ENCODE measurements around the gene TMC7. TPM values are rescaled to one million over a fixed set of nuclear protein-coding genes. Genes with fewer than 3 reads are reported as not detected.
"Not testable (repeated sequence)": the region's sequence is repeated elsewhere in the genome, so short reads cannot be mapped to it uniquely, and the experiment has no call there.

TMC7 gene
- total and polyA plus RNA-seq, 2 donors (not counting 1 experiment from before 2014, with no cell fraction given) = 0.18 to 1.5 TPM

GRCh38 chr16:18993531-18993930, 9.8 kb downstream of the TMC7 start:
- not testable (repeated sequence) for H2AFZ ChIP-seq (ENCODE audit: low read length); H3K9me3 ChIP-seq (ENCODE audit: control insufficient read depth, insufficient read depth, low read depth, low read length); H3K79me2 ChIP-seq (ENCODE audit: control insufficient read depth, insufficient read depth, low read length); H3K4me3 ChIP-seq (replicated peaks in 1 of 4; ENCODE audit: control extremely low read depth in 1 of 4, insufficient read depth in 1 of 4, low read depth in 3 of 4, low read length in 4 of 4); H3K27ac ChIP-seq (ENCODE audit: insufficient read depth, low read length); H3K36me3 ChIP-seq (ENCODE audit: control insufficient read depth, insufficient read depth, low read length); H3K4me2 ChIP-seq (ENCODE audit: extremely low read depth, insufficient read depth, low read length); H3K9ac ChIP-seq (ENCODE audit: insufficient read depth, low read length); DNase-seq (ENCODE audit: low read depth in 2 of 2); H3K4me1 ChIP-seq (ENCODE audit: control insufficient read depth, extremely low read depth, insufficient read depth, low read length); H3K27me3 ChIP-seq (ENCODE audit: control insufficient read depth, insufficient read depth, low read length); H4K20me1 ChIP-seq (ENCODE audit: control insufficient read depth, extremely low read depth, insufficient read depth, low read length)

GRCh38 chr16:18994181-18994580, 10.4 kb downstream of the TMC7 start:
- not testable (repeated sequence) for DNase-seq (ENCODE audit: low read depth in 2 of 2); H3K79me2 ChIP-seq (ENCODE audit: control insufficient read depth, insufficient read depth, low read length); H3K27ac ChIP-seq (ENCODE audit: insufficient read depth, low read length); H3K27me3 ChIP-seq (ENCODE audit: control insufficient read depth, insufficient read depth, low read length); H3K9ac ChIP-seq (ENCODE audit: insufficient read depth, low read length); H4K20me1 ChIP-seq (ENCODE audit: control insufficient read depth, extremely low read depth, insufficient read depth, low read length); H2AFZ ChIP-seq (ENCODE audit: low read length); H3K9me3 ChIP-seq (ENCODE audit: control insufficient read depth, insufficient read depth, low read depth, low read length); H3K4me1 ChIP-seq (ENCODE audit: control insufficient read depth, extremely low read depth, insufficient read depth, low read length); H3K36me3 ChIP-seq (ENCODE audit: control insufficient read depth, insufficient read depth, low read length); H3K4me2 ChIP-seq (ENCODE audit: extremely low read depth, insufficient read depth, low read length); H3K4me3 ChIP-seq (replicated peaks in 1 of 4; ENCODE audit: control extremely low read depth in 1 of 4, insufficient read depth in 1 of 4, low read depth in 3 of 4, low read length in 4 of 4)

- not testable (repeated sequence) for H3K27ac ChIP-seq (ENCODE audit: insufficient read depth, low read length); H3K36me3 ChIP-seq (ENCODE audit: control insufficient read depth, insufficient read depth, low read length); H3K79me2 ChIP-seq (ENCODE audit: control insufficient read depth, insufficient read depth, low read length); H3K4me2 ChIP-seq (ENCODE audit: extremely low read depth, insufficient read depth, low read length); H3K9ac ChIP-seq (ENCODE audit: insufficient read depth, low read length); H3K4me3 ChIP-seq (replicated peaks in 1 of 4; ENCODE audit: control extremely low read depth in 1 of 4, insufficient read depth in 1 of 4, low read depth in 3 of 4, low read length in 4 of 4); H3K27me3 ChIP-seq (ENCODE audit: control insufficient read depth, insufficient read depth, low read length); H2AFZ ChIP-seq (ENCODE audit: low read length); DNase-seq (ENCODE audit: low read depth in 2 of 2); H4K20me1 ChIP-seq (ENCODE audit: control insufficient read depth, extremely low read depth, insufficient read depth, low read length); H3K9me3 ChIP-seq (ENCODE audit: control insufficient read depth, insufficient read depth, low read depth, low read length); H3K4me1 ChIP-seq (ENCODE audit: control insufficient read depth, extremely low read depth, insufficient read depth, low read length)
Observed at GRCh38 chr16:18995406-18995805, 11.7 kb downstream of the TMC7 start.

- H3K4me3 ChIP-seq (replicated peaks in 1 of 4; ENCODE audit: control extremely low read depth in 1 of 4, insufficient read depth in 1 of 4, low read depth in 3 of 4, low read length in 4 of 4); H3K9ac ChIP-seq (ENCODE audit: insufficient read depth, low read length); H3K9me3 ChIP-seq (ENCODE audit: control insufficient read depth, insufficient read depth, low read depth, low read length); H3K27me3 ChIP-seq (ENCODE audit: control insufficient read depth, insufficient read depth, low read length); H3K36me3 ChIP-seq (ENCODE audit: control insufficient read depth, insufficient read depth, low read length); DNase-seq (ENCODE audit: low read depth in 2 of 2); H3K79me2 ChIP-seq (ENCODE audit: control insufficient read depth, insufficient read depth, low read length); H3K4me2 ChIP-seq (ENCODE audit: extremely low read depth, insufficient read depth, low read length); H3K27ac ChIP-seq (ENCODE audit: insufficient read depth, low read length); H3K4me1 ChIP-seq (ENCODE audit: control insufficient read depth, extremely low read depth, insufficient read depth, low read length); H2AFZ ChIP-seq (ENCODE audit: low read length); H4K20me1 ChIP-seq (ENCODE audit: control insufficient read depth, extremely low read depth, insufficient read depth, low read length): not testable (repeated sequence)
Observed at GRCh38 chr16:18996536-18996935, 12.8 kb downstream of the TMC7 start.

- H3K27ac ChIP-seq (ENCODE audit: insufficient read depth, low read length); H3K9ac ChIP-seq (ENCODE audit: insufficient read depth, low read length); H3K27me3 ChIP-seq (ENCODE audit: control insufficient read depth, insufficient read depth, low read length); DNase-seq (ENCODE audit: low read depth in 2 of 2); H4K20me1 ChIP-seq (ENCODE audit: control insufficient read depth, extremely low read depth, insufficient read depth, low read length); H3K4me3 ChIP-seq (replicated peaks in 1 of 4; ENCODE audit: control extremely low read depth in 1 of 4, insufficient read depth in 1 of 4, low read depth in 3 of 4, low read length in 4 of 4); H3K79me2 ChIP-seq (ENCODE audit: control insufficient read depth, insufficient read depth, low read length); H3K36me3 ChIP-seq (ENCODE audit: control insufficient read depth, insufficient read depth, low read length); H3K4me2 ChIP-seq (ENCODE audit: extremely low read depth, insufficient read depth, low read length); H3K4me1 ChIP-seq (ENCODE audit: control insufficient read depth, extremely low read depth, insufficient read depth, low read length); H3K9me3 ChIP-seq (ENCODE audit: control insufficient read depth, insufficient read depth, low read depth, low read length); H2AFZ ChIP-seq (ENCODE audit: low read length): not testable (repeated sequence)
Observed at GRCh38 chr16:18997001-18997400, 13.3 kb downstream of the TMC7 start.
